Activated T-cell treated with anti-CD3 and anti-CD28 coated beads for 1 hour (primary cell): ENCODE results near the gene TRAF1.

Experiments
- DNase-seq: peaks from one replicate; pipeline ENCODE4 v3.0.0-alpha.2; 2020; ENCODE audit warnings: low read depth

The TRAF1 gene

GRCh38 chr9:120941046-120941770 lies 14.6 kb upstream of the TRAF1 start:
- DNase-seq = no peak

GRCh38 chr9:120940573-120940972 lies 14.0 kb upstream of the TRAF1 start:
- DNase-seq = no peak

DNA sequence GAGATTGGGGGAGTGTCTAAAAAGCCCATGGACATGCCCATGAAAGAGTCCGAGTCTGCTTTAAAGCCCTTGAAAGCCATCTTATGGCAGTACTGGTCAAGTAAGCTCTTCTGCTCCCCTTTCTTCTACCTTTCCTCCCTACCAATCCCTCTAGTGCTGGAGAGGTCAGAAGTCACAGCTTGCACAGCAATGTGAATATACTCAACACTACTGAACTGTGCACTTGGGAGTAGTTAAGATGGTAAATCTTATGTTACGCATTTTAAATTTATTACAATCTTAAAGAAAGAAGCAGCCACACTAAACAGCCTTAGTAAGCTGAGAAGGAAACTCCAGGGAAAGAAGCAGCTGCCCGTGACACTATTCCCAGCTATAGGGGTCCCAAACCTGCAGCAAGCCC lies 12.3 kb upstream of the TRAF1 start:
- no peak for DNase-seq

- DNase-seq = no peak
These were observed 11.0 kb upstream of the TRAF1 start for GRCh38 chr9:120937596-120937995.

- no peak for DNase-seq
These were observed 10.5 kb upstream of the TRAF1 start for GRCh38 chr9:120937127-120937526.

DNA sequence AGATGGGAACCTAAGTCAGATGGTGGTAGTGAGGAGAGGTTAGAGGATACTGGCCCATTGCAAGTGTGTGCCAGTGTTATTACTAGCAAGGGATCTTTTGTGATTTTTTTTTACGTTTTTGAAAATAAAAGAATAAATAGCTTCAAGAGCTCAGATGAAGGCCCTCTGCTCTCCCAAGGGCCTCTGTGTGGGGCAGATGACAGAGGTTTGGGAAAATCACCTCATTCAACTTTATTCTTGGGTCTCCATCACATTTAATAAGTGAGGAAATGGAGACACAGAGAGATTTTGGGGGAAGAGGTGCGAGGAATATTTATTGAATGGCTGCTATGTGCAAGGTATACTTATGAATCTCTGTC lies 10.1 kb upstream of the TRAF1 start:
- DNase-seq = no peak

DNA sequence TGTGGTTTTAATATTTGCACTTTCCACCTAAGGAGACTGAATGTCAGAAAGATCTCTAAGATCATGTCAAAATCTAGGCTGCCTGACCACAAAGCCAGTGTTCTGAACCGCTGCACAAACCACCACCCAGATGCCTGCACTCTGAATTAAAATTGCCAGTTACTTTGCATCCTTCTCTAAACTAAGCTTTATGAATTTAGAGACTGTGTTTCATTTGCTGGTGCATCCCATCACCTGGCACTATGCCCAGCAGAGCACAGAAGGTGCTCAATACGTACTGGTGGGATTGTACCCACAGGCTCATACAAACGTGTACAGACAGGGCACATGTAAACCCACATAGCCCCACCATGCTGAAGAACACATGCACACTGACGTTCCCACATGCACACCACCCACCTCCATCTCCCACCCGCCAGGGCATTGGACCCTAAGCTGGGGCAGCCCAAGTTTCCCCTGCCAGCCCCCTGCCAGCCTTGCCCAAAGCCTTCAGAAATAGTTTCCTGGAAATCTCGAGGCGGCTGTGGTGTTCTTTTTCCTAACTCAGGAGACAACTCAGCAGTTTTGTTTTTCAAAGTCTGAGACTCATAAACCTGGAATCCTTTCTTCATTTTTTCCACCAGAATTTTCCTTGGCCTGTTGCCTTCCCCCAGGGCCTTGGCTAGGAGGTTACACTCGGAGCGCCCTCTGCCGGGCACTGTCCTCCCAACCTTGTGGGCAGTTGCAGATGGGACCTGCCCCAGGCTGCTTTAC lies 9.6 kb upstream of the TRAF1 start:
- DNase-seq = peak; percentile 91

- DNase-seq = no peak
These were observed 8.8 kb upstream of the TRAF1 start for GRCh38 chr9:120935383-120935857.

- DNase-seq = no peak
These were observed 7.7 kb upstream of the TRAF1 start for GRCh38 chr9:120934281-120934680.

- no peak for DNase-seq
These were observed 6.9 kb upstream of the TRAF1 start for GRCh38 chr9:120933310-120934055.

DNA sequence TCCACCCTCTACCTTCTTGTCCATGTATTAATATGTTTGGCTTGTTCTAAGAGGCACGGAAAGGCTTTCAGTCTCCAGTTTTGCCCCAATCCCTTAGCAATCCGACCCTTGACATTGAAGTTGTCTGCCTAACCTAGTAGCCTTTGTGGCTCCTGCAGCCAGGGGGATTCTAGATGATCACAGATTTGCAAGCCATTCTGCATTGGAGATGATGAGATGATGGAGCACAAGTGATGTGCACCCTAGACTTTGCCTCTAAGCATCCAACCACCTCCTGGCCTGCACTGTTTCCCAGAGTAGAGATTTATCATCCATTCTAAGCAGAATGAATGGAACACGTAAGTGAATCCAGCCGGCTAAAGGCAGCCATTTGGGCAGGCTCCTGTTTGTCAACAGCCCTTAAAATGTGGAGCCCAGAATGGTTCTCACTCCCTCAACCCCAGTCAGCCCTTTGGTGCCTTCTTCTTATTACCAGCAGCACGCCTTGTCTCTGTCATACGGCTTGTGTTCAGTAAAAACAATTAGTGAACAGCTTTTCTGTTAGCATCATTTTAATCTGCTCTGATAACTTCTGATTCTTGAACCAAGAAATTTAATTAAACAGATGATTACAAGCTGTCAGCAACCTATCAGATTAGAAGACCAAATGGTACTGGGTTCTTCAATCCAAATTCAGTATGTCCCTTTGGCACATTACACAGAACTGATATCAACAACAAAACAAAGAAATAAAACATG lies 5.7 kb upstream of the TRAF1 start:
- DNase-seq = no peak

DNA sequence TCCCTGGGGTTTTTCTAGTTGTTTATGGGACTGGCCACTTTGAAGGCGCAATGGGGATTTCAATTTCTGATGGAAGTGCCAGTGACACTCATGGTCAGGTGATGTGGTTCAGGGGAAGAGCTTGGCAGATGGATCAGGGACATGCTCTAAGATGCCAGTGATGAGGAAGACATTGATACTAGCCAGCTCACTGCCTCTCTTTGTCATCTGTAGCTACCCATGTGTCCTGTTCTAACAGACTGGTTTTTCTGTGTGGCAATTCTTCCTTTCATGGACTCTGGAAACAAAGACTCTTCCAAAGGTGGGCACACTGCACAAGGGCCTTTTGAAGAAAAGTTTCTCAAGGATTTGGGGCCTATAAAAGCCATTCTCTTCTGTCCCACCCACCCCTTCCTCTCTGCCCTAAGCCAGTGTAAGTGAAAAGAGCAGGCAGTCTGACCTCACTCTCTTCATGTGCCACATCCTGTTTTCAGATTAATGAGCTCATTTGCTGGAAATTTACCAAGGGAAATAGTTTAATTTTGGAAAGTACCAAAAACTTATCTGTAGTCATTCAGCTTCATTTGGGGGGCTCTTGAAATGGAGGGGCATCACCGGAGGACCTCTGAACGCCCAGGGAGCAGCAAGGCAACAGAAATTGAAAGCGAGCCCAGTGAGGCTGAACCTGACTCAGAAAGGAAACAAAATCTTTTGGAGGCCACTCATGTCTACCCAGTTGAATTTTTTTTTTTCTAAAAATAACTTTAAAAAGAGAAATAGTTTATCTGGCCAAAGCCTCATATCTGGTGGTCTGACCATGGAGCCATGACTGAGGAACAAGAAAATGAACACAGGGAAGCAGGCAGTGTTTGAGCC lies 4.9 kb upstream of the TRAF1 start:
- no peak for DNase-seq

- no peak for DNase-seq
These were observed 2.7 kb upstream of the TRAF1 start for GRCh38 chr9:120929229-120929791.

DNA sequence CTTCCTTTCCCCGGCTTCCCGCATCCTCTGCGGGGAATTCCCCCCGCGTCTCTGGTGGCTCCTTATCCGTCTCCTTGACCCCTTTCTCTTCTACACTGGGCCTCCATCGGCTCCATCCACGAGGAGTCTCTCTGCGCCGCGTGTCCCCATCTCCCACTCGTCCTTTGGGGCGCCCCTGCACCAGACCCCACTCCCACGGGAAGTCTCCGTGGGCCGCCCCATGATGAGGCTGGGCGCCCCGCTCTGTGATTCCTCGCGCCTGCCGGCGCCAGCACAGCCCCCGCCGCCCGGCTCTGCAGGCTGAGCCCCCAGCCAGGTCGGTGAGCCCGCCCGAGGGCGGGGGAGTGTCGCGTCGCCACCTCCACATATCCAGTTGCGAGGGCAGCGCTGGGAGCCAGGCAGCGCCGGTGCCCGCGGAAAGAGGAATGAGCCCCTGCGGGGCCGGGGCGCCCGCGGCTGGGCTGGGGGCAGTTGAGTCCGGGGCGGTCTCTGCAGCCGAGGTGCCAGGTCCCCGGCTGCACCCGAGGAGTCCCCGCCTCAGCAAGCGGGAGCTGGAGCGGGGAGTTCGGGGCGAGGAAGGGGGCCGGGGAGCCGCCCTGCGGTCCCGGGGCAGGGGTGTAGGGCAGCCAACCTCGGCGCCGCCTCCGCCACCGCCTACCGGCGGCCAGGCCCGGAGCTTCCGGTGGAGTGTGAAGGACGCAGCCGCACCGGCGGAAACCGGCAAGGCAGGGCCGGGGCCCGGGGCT lies 2.1 kb upstream of the TRAF1 start:
- peak; percentile 33 for DNase-seq

- DNase-seq = no peak
These were observed 1.5 kb upstream of the TRAF1 start for GRCh38 chr9:120928015-120928482.

DNA sequence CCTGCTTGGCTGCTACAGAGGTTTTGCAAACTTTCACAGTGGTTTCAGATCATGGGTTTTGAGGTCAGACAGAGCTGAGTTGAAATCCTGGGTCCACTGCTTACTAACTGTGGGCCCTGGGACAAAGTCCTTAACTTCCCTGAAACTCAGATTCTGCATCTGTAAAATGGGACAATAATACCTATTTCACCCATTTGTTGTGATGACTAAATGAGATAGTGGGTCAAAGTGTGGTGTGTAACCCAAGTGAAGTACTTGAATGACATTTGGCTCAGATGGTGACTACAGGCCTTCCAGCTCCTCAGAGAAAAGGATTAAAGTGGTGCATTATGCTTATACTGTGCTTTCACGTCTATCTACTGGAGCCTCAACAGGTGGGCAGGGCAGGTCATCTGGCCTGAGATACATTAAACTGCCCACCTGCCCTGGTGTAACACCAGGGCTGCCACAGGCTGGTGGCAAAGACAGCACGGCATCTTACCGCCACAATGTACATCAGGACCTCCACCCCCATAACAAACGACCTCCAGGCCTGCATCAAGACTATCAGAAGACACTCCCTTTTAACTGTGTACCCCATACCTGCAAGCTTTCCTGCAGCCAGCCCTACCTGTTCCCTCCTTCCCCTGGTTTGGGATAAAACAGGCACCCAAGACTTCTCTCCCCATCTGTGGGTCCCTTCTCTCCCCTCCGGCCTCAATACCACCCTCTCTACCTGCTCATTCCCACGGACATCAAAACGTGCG lies 846 bp upstream of the TRAF1 start:
- no peak for DNase-seq

DNA sequence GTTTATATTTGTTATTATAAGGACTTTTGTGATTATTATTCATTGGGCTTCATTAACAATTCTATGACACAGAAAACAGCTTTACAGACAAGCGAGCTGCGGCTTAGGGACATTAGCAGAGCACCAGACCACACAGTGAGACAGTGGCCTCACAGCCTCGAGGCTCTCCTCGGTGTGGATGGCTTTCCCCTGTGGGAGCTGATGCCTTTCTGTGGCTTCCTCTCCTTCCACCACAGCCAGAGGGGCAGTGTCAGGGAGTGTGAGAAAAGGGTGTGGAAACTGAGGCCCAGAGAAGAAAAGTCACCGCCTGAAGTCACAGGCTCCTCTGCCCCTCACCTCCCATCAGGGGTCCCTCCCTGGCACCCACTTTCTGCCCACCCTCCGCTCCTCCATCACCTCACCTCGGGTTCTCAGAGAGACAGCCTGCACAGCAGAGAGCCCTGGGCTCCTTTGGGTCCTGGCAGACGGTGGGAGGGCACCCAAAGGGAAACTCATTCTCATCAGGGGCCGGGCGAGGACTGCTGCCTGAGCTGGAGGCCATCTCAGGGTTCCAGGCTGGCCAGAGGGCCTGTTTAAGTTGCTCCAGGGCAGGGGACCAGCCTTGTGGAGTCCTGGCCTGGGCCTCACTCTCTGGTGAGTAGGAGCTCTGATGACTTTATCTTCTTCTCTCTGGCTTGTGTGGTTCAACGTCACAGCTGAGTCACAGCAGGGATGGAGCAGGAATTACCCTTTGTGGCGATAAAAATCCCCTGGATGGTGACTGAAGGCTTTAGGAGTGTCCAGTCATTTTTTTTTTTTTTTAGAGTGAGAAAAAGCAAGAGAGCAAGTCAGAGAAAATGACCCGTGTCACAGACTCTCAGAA lies 830 bp downstream of the TRAF1 start:
- DNase-seq = peak; percentile 64
